Measurements from ENCODE around the gene PLEKHG5.

The PLEKHG5 gene

GRCh38 chr1:6509220-6509918, 17.9 kb upstream of the PLEKHG5 start:
- DNase-seq: no peak

- DNase-seq: no peak
Observed at GRCh38 chr1:6508816-6509189, 17.3 kb upstream of the PLEKHG5 start.

GRCh38 chr1:6508154-6508815, 16.8 kb upstream of the PLEKHG5 start:
- DNase-seq: no peak

DNA sequence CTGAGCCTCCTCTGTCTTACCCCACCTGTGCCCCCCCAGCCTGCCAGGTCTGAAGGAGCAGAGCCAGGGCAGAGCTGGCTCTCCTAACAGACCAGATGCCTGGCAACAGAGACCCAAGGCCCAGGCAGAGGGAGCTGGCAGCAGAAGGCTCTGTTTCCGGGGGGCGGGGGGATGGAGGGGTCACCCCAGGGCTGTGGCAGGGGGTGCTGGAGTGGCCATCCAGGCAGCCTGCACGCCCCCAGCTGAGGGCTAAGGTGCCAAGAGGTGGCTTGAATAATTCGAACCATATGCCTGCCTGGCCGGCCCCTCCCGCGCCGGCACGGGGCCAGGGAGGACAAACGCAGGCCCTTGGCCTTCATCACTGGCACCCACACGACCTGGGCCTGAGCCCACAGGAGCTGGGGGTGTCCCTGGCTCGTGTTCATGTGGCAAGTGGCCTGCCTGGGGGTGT, 16.0 kb upstream of the PLEKHG5 start:
- no peak for DNase-seq

GRCh38 chr1:6507037-6507428, 15.6 kb upstream of the PLEKHG5 start:
- no peak for DNase-seq

DNA sequence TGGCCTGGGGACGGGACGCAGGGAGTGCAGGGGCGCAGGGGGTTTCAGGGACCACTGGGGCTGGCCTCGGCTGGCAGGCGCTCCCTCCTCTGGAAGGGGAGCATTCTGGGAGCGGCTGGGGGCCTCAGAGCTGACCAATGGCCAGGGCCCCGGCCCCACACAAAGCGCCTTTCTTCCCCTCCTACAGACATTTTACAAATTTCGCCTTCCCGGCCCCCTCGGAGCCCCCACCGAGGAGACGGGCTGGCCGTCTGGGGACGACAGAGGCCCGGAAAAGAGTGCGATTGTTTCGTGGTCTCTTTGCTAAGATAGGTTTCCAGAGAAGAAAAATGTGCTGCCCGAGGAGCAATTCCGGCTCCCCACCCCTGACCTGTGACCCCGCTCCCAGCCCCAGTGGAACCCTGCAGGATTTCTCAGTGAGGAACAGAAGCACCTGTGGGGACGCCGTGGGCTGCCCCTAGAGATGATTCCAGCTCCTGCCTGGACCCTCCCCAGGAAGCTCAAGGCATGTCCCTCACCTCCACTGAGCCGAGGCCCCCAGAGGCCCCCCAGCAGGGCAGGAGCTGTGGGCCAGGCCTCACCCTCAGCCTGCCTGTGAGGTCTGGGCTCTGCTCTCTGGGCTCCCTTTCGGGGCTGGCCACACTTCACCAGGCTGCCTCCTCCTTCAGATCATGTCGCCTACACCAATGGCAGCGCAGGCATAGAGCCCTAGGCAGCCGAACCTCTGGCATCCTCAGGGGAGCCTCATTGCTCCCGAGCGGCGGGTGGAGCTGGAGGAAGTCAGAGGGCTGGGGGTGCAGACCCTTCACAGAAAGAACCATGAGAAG, 15.0 kb upstream of the PLEKHG5 start:
- no peak for DNase-seq

- no peak for DNase-seq
Observed at GRCh38 chr1:6505367-6506209, 14.1 kb upstream of the PLEKHG5 start.

DNA sequence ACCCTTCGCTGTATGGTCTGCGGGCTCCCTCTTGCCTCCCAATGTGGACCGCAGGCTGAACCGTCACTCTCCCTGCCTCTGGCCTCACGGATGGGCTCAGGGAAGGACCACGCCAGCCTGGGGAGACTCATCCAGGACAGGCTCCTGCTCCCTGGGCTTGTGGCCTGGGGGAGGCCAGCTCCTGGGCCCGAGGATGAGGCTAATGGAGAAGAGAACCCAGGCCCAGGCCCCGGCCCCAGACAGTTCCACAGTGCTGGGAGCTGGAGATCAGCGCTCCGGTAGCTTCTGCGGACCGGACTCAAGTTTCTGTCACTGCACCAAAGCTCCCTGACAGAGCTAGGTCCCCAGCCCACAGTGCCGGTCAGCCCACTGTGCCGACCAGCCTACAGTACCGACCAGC, 13.4 kb upstream of the PLEKHG5 start:
- DNase-seq: no peak

GRCh38 chr1:6503884-6504602, 12.6 kb upstream of the PLEKHG5 start:
- DNase-seq: no peak

GRCh38 chr1:6502000-6502891, 10.8 kb upstream of the PLEKHG5 start:
- no peak for DNase-seq

DNA sequence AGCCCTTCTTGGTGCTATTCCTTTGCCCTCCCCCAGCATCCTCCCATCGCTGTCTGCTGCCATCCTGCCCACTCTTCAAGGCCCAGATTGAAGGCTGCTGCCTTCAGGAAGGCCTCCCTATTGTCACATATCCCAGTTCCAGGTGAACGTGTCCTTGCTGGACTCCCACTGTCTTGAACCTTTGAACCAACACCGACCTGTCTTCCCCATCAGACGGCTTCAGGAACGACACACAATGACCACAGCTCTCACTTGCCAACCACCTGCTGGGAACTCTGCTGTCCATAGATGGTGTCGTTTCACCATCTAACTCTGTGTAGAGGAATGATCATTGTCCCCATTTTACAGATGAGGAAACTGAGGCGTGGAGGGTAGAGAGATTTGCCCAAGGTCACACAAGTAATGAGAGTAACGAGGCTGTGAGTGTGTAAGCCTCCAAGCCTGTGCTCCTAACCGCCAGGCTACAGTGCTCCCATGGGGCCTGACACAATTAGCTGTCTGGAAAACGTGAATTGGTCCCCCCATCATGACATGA, 9.9 kb upstream of the PLEKHG5 start:
- DNase-seq: no peak

- no peak for DNase-seq
Observed at GRCh38 chr1:6500544-6501278, 9.2 kb upstream of the PLEKHG5 start.

DNA sequence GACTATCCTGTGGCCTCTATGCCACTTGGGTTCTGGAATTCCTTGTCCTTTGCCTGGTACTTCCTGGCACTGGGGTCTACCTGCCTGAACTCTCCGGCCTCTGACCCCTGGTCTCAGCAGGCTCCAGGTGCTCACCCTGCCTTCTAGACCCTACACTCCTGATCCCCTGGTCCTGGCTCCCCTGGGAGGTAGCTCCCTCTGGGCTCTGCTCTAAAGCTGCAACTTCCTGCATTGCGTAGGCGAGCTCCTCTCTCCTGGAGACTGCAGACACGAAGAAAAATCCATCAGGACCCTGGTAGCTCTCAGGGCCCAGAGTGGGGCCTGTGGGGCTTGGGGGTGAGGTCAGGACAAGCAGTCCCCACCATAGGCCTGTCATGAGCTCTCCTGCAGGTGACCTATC, 7.8 kb upstream of the PLEKHG5 start:
- DNase-seq: no peak

GRCh38 chr1:6498576-6499111, 7.2 kb upstream of the PLEKHG5 start:
- DNase-seq: no peak

GRCh38 chr1:6497867-6498575, 6.6 kb upstream of the PLEKHG5 start:
- DNase-seq: no peak

DNA sequence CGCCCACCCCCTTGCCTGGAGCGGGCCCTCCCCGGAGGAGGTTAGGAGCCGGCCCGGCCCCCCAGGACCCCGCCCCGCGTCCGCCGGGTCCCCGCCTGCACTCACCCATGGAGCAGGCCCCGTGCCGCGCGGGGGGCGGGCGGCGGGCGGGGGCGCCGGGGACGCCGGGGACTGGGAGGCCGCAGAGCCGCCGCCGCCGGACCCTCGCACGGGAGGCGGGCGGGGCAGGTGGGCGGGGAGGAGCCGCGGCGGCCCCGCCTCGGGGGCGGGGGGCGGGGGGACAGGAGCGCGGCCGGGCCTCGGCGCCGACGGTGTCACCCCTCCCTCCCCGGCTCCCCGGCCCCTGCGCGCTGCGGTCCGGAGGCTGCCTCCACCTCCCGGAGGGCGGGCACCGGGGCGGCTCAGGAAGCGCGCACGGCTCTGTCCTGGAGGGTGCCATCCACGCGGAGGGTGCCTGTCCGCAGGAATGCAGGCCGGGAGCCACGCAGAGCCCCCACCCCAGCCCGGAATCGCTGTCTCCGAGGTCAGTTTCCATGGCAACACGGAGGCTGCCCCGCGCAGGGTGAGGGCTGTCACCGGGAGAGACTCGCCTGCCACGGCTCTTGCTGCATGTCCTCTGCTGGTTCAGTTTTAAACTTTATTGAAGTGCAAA, 5.9 kb upstream of the PLEKHG5 start:
- peak; percentile 86 for DNase-seq

DNA sequence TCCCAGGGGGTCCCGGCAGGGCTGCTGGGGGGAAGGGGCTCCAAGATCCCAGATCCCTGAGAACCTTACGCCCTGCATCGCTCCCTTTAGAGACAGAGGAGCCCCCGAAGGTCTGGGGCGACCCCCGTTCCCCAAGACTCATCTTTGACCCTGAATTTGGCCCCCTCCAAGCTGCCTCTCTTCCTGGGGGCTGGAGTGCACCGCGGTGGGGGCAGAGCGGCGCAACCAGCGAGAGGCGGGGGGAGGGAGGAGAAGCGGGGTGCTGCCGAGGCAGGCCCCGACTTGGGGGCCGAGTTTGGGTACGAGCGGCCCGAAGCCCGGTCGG, 5.4 kb upstream of the PLEKHG5 start:
- DNase-seq: no peak

DNA sequence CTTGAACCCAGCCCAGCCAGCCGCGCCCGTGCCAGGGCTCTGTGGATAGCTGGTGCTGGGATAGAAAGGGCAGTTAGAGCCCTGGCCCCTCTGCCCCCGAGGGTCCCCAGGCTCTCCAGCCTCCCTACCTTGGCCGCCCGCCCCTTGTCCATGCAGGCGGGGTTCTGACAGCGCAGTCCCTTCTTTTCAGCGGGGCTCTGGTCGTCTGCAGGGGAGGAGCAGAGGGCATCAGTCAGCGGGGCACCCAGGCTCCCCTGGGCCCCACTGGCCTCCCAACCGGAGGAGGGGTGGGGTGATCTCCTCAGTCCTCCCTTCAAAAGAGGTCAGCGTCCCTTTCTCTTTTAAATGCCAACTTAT, 4.9 kb upstream of the PLEKHG5 start:
- no peak for DNase-seq

Measured in activated effector memory CD4-positive, alpha-beta T cell treated with anti-CD3 and anti-CD28 coated beads, Interleukin-2, amount 50 U/mL, for 16 hours (primary cell).